HT1080 (cell line): Measurements from ENCODE around the gene KCNQ5. TPM values are rescaled to one million over a fixed set of nuclear protein-coding genes. Genes with fewer than 3 reads are reported as not detected.
"Not testable (repeated sequence)": the region's sequence is repeated elsewhere in the genome, so short reads cannot be mapped to it uniquely, and the experiment has no call there.

Experiments used
- DNase-seq: peaks from one replicate; pipeline ENCODE4 v3.0.0-alpha.2; 2015; ENCODE audit warnings: low read depth
- polyA plus RNA-seq, 2 experiments: library from polyadenylated mRNA; depleted of rRNA; stranded (reverse); fragments of >200 nt; gene quantifications; 2 replicates each; pipeline ENCODE4 v1.2.3, GENCODE V29; 2015
- total RNA-seq: library from RNA; depleted of rRNA; stranded (reverse); fragments of >200 nt; shearing (Covaris generic); gene quantifications from 2 replicates; pipeline ENCODE4 v1.2.3, GENCODE V29; 2014; rRNA removed

The KCNQ5 gene
- total RNA-seq = 6.9 and 11.3 TPM in 2 replicates
- polyA plus RNA-seq (2015; cell fraction: cytosol; rRNA removed) = 4.4 and 5.3 TPM in 2 replicates
- 4.7 and 5.1 TPM in 2 replicates for polyA plus RNA-seq (2015; cell fraction: nucleus; rRNA removed)

DNA sequence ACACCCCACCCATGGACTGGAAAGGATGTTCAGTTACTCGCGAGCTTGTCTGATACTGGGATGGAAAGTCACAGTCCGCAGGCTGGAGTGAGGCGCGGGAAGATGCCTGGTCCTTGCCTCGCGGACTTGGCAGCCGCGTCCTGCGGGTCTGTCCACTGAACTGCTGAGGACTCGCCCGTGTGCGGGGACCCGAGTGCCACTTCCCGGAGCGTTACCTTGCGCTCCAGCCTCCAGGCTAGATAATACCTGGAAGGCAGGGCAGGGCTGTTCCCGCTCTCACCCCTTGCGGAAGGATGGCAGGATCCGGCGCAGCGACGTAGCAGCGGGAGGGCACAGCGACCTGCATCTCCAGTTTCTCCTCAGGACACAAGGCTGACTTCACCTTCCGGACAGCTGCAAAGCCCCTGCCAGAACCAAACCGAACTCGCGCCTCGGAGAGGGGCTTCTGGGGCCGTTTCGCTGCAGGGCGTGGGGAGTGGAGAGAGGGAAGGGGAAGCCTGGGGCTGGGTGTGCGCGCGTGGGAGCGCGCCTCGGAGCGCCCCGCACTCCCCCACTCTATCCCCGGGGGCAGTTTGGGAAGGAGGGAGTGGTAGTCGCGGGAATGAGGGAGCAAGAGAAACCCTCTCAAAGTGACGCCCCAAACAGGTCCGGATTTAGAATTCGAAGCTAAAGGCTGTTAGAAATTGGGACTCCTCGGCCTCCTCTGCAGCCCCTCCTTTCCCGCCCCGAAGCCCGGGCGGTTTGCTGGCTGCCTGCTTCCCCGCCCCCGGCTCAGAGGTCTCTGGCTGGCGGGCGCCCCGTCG, at the start of gene KCNQ5:
Gene KCNQ5 (plus strand): TSS at position 774 of the 803 bp plus-strand sequence.
- DNase-seq = no peak

DNA sequence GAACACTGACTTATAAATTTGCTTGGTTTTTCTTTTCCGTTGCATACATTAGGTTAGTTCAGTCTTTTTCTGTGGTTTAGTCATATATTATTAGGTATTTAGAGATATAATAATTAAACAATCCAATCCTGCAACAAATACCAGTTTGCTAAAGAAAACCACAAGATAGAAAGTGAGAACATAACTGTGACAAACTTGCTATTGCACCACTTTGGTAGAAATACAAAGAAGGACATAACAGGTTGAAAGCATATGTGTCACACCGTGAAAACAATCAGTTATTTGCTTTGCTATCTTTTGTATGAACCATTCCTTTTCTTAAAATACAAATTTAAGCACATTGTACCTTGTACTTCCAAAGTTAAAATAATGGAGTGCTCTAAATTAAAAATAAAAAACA, 42.0 kb upstream of the KCNQ5 start:
- DNase-seq = no peak

GRCh38 chr6:72580281-72580940, 41.5 kb upstream of the KCNQ5 start:
- DNase-seq = peak; percentile 73

GRCh38 chr6:72580950-72581349, 40.9 kb upstream of the KCNQ5 start:
- not testable (repeated sequence) for DNase-seq

DNA sequence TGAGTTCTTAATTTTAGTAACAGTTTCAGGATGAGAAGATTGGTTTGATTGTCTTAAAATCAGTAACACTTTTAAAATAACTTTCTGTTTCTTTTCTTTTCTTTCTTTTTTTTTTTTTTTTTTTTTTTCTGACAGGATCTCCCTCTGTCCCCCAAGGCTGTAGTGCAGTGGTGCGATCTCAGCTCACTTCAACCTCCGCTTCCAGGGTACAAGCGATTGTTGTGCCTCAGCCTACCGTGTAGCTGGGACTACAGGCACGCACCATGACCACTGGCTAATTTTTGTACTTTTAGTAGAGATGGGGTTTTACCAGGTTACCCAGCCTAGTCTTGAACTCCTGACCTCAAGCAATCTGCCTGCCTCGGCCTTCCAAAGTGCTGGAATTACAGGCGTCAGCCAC, 33.7 kb upstream of the KCNQ5 start:
- no peak for DNase-seq

GRCh38 chr6:72589096-72589495, 32.8 kb upstream of the KCNQ5 start:
- DNase-seq = no peak

GRCh38 chr6:72595812-72596211, 26.1 kb upstream of the KCNQ5 start:
- DNase-seq = no peak

- no peak for DNase-seq
Measured at GRCh38 chr6:72616406-72617015, 5.4 kb upstream of the KCNQ5 start.

- no peak for DNase-seq
Measured at GRCh38 chr6:72617721-72618120, 4.1 kb upstream of the KCNQ5 start.

DNA sequence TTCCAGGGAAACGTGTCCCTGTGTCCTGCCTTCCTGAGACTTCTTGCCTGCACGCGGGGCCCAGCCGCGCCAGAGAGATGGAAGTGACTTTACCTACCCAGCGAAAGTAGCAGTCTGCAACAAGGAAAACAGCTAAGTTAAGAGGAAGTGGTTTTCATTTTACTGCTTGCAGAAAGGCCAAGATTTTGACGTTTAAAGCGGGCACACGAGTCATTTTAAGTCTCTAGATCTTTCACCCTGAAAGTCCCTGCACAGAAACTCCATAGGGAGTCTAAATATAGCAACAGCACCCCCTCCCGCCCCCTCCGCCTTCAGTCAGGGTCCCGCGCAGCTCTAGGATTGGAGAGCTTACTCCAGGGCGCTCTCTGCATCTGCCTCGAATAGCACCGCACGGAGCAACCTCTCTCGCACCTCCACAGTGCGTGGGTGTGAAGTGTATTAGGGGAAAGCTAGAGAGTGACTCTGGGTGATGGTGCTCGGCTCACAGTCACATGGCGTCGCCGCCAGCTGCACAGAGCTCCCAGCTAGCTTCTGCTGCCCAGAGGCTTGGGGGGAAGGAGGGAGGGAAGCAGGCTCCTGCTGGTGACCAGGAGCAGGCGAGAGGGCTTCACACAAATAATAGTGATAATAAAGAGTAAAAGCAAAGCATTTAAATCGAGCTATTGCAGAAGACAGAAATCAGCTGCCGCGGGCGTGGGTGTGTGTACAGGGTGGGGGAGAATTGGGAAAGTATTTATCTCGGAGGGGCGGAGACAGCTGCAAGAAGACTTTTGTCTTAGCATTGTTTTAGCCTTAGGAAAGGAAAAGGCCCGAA, 1.8 kb upstream of the KCNQ5 start:
- no peak for DNase-seq

DNA sequence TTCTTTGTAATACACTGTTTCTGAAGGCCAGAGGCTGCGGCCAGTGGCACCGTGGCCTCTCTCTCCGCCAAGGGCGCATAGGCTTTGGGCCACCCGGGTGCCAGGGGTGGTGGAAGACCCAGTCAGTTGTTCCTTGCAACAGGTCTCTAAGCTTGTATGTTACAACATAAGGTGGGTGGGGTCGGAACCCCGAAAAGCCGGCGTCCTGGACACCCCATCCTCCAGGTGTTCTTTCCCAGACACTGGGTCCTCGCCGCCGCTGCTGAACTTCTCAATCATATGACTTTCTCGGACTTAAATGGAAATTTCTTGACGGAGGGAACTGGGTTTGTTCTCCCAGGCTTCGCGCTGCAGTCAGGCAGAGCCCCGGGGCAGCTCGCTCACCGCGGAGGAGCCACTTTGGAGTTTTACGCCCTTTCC, 983 bp upstream of the KCNQ5 start:
- DNase-seq = no peak

- peak; percentile 69 for DNase-seq
Measured at GRCh38 chr6:72622094-72622940, 453 bp downstream of the KCNQ5 start.

GRCh38 chr6:72623808-72624207, 1.9 kb downstream of the KCNQ5 start:
- DNase-seq = no peak

- peak; percentile 31 for DNase-seq
Measured at GRCh38 chr6:72624557-72625160, 2.8 kb downstream of the KCNQ5 start.

DNA sequence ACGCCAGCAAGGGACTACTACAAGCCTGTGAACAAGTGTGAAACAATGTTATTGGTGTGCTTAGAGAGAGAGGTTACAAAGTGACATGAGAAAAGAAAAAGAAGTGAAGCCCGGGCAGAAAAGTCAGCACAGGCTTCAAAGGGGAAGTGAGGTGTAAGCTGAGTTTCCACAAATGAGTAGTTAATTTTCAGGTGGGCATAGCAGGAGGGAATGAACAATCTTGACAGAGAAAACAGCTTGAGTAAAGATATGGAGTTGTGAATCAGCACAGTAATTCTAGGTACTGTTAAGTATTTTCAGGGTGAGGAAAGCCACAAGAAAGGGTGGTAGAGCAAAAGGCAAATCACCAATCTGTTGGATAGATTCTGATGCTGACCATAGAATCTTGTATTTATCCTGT, 4.3 kb downstream of the KCNQ5 start:
- DNase-seq = no peak

DNA sequence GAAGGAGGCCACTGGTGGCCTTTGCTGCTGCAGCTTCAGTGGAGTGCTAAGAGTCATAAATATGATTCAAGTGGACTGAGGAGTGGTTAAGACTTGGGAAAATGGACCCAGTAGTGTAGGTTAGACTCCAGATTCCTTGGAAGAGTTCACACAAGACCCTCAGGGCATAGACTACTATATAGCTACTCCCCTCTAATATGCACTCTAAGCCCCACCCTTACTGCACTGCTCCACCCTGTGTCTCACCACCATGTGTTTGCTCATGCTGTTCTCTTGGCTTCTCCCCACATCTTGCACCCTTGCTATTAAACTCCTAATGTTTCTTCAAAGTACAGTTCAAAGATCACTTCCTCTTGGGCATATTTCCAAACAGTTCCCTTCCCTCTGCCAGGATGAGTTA, 5.7 kb downstream of the KCNQ5 start:
- DNase-seq = no peak

DNA sequence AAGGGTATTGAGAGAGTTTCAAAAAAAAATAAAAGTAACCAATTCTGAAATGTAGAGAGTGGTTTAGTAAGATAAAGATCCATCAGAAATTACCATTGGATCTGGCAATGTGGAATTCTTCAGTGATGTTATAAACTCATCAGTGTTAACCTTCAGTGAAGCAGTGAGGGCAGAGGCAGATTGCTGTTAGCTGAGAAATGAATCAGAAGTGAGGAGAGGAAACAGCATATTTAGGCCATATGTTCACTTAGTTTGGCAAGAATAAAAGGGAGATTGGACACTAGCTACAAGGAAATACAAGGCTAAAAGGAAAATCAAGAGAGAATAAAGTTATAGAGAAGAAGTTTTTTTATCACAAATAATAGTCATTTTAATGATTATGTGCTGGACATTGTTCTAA, 9.6 kb downstream of the KCNQ5 start:
- DNase-seq = no peak

DNA sequence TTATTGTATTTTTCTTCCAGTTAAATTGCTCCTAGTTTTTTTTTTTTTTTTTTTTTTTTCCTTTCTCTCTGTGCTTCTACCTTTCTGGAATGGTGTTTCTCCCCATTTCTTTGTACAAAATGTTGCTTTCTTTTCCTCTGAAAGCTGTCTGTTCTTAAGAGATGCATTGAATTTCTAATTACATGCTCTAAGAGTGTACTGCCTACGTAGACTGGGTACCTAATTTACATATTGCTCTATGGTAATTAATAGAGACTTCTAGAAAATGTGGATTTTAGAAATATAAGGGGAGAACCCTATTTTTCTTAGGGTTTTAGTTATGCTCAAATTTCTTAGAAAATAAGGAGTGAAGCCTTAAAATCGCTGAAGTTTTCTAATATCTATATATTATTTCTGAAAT, 13.8 kb downstream of the KCNQ5 start:
- DNase-seq = no peak

GRCh38 chr6:72636215-72636614, 14.4 kb downstream of the KCNQ5 start:
- no peak for DNase-seq

DNA sequence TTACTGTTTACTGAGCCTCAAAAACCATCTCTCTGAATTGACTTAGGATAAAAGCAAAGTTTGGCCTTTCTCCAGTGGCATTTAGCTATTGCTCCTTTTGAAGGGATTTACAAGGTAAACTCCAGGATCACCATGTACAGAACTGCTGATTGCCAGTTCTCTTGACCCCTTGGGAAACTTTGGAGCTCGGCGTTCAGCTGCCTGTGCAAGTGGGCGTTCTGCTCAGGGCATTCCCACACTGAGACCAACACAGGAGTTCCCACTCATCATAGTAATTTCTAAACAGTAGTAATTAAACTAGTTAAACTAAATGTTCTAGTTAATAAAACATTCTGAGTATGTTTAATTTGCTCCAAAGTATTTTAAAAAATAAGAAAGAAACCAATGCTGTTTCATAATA, 14.9 kb downstream of the KCNQ5 start:
- DNase-seq = no peak
